ENCODE data around the gene ABCA10.
"Not testable (repeated sequence)": the region's sequence is repeated elsewhere in the genome, so short reads cannot be mapped to it uniquely, and the experiment has no call there.

Gene ABCA10, protein sequence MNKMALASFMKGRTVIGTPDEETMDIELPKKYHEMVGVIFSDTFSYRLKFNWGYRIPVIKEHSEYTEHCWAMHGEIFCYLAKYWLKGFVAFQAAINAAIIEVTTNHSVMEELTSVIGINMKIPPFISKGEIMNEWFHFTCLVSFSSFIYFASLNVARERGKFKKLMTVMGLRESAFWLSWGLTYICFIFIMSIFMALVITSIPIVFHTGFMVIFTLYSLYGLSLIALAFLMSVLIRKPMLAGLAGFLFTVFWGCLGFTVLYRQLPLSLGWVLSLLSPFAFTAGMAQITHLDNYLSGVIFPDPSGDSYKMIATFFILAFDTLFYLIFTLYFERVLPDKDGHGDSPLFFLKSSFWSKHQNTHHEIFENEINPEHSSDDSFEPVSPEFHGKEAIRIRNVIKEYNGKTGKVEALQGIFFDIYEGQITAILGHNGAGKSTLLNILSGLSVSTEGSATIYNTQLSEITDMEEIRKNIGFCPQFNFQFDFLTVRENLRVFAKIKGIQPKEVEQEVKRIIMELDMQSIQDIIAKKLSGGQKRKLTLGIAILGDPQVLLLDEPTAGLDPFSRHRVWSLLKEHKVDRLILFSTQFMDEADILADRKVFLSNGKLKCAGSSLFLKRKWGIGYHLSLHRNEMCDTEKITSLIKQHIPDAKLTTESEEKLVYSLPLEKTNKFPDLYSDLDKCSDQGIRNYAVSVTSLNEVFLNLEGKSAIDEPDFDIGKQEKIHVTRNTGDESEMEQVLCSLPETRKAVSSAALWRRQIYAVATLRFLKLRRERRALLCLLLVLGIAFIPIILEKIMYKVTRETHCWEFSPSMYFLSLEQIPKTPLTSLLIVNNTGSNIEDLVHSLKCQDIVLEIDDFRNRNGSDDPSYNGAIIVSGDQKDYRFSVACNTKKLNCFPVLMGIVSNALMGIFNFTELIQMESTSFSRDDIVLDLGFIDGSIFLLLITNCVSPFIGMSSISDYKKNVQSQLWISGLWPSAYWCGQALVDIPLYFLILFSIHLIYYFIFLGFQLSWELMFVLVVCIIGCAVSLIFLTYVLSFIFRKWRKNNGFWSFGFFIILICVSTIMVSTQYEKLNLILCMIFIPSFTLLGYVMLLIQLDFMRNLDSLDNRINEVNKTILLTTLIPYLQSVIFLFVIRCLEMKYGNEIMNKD (N-terminal part only)

DNA sequence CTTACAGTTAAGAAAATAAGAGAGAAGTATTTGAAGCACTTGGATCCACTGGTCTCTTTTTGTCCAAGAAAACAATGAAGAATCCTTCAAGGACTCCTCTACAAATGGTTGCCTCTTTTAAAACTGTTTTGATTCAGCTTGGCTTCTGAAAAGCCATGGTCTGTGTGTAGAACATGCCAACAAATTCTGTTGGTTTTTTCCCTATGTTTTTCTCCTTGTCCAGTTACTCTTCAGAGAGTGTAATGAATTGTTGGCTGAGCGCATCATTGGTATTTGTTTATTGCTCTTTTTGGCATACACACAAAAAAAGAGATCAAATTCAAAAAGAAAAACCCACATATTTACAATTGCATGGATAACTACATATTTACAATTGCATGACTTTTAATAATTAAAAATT is at the start of gene ABCA10:
Gene ABCA10 (minus strand): TSS at position 249 of the 400 bp plus-strand sequence. CDS start 3,466 bp downstream, outside the sequence.
- DNase-seq, result no peak

DNA sequence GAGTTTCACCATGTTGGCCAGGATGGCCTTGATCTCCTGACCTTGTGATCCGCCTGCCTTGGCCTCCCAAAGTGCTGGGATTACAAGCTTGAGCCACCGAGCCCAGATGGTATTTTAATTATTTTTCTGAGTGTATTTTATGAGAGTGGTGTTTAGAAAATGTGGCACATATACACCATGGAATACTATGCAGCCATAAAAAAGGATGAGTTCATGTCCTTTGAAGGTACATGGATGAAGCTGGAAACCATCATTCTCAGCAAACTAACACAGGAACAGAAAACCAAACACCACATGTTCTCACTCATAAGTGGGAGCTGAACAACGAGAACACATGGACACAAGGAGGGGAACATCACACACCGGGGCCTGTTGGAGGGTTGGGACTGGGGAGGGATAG is 47.7 kb upstream of the ABCA10 start:
- DNase-seq, result not testable (repeated sequence)

- no peak for DNase-seq
Observed at GRCh38 chr17:69275751-69276150, 47.1 kb upstream of the ABCA10 start.

GRCh38 chr17:69271023-69271422 is 42.4 kb upstream of the ABCA10 start:
- DNase-seq, result no peak

GRCh38 chr17:69269131-69269998 is 40.7 kb upstream of the ABCA10 start:
- DNase-seq, result no peak

GRCh38 chr17:69268543-69269014 is 40.0 kb upstream of the ABCA10 start:
- DNase-seq, result no peak

DNA sequence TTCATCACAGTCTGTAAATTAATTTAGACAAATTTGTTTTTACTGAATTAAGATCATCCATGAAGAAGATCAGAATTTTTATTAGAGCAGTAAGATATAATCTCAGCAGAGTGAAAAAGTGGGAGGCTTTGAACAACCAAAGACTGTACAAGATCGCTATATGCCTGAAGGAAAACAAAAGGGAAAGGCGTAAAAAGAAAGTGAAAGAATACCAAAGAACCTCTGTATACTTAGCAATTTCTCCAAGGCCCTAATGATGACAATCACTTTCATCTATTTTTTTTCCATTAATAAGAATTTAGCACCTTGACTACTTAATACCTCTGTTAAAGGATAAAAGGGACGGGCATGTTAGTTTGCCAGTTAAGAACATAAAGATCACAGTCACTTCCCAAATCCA is 38.6 kb upstream of the ABCA10 start:
- no peak for DNase-seq

DNA sequence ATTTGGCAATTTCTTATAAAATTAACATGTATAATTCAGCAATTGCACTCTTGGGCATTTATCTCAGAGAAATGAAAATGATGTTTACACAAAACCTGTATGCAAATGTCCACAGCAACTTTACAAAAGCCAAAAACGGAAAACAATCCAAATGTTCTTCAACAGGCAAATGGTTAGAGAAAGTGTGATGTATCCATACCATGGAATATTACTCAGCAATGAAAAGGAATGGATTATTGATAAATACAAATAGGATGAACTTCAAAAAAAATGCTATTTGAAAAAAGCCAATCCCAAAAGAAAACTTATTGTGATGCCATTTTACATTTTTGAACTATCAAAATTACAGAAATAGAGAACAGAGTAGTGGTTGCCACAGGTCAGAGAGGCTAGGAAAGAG is 37.2 kb upstream of the ABCA10 start:
- no peak for DNase-seq

DNA sequence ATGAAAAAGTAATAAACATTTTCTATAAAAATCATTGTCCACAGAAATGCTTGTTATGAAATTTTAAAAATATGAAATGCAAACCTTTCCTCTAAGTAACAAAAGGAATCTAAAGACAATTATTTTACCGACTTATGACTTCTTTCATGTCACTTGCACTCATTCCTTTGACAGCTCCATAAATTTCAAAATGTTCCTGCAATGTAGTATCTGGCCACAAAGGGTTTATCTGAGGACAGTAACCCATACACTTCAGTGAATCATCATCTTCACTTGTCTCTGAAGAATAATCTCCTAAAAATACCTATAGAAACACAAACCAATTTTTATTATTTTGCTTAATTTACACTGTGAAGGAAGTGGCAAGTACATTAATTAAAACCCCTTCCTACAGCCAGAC is 25.6 kb upstream of the ABCA10 start:
- DNase-seq, result no peak

- DNase-seq, result no peak
Observed at GRCh38 chr17:69250641-69251040, 22.0 kb upstream of the ABCA10 start.

DNA sequence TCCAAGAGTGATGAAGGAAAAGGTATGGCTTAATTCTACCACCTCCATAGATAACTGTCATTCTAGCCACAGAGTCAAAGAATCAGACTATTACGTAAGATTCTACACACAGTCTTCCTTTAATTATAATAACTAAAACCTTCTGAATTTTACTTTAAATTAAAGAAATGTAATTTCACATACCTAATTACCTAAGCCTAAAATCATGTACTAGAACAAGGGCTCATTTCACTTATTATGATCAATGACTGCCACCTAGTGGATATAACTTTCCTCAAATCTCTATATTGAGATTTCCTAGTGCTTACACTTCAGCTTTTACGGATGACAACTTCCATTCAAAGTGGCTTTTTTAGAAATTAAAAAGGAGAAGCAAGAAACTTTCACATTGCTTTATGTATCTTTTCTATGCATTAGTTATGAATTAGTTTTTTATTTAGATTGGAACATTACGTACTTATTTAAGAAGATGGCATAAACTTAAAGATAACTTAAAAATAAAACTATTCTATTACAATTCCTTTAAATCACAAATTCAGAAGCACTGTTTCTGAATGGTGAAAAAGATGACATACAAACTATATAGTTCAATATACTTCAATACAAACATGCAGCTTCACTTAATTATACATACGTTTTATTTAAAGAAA is 18.2 kb upstream of the ABCA10 start:
- no peak for DNase-seq

DNA sequence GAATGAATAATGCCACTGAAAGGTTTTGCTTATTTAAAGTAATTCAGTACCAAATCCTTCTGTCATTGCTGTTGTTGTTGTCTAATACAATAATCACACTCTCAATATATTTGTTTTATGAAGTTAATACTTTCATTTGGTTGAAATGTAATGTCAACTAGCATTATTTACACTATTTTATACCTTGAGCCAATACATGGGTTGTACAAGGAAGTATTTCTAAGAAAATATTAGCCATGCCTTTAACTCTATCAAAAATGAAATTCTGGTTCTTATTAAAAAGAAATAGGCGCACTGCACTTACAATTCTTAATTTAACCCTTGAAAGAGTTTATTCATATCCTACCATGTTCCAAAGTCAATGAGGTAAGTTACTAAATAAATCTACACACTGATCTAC is 17.6 kb upstream of the ABCA10 start:
- no peak for DNase-seq

DNA sequence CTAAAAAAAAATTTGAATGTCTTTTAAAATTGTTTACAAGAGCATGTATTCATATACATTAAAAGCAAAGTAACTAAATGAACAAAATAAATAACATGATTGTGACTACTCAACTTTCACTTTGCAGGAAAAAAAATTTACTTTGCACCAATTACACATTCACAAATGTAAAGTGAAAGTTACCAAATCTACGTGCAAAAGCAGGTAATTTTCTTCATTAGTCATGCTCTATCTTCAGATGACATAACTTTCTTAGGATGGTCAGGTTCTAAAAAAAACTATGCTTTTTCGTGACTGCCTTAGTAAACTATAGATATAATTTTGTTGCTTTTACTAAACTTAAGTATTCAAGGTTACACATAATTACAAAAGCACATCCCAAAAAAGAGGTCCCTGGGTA is 17.0 kb upstream of the ABCA10 start:
- DNase-seq, result no peak

- DNase-seq, result no peak
Observed at GRCh38 chr17:69239611-69240600, 11.3 kb upstream of the ABCA10 start.

DNA sequence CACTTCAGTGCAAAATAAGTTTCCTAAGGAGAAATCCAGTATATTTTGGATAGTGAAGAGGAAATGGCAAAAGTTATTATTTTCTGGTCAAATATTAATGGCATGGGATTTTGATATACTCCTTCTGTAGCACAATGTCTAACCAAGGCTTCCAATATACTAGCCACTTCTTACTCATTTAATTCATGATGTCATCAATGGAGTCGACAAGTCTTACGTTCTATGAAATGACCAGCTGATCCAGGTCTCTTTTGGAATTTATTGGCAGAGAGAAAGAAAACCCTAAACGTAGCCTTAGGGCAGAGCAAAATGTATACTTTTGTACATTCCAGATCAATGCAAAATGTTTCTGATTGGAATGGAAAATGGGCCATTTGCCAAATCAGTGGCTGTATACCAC is 8.3 kb upstream of the ABCA10 start:
- no peak for DNase-seq

- DNase-seq, result no peak
Observed at GRCh38 chr17:69236464-69236863, 7.8 kb upstream of the ABCA10 start.

DNA sequence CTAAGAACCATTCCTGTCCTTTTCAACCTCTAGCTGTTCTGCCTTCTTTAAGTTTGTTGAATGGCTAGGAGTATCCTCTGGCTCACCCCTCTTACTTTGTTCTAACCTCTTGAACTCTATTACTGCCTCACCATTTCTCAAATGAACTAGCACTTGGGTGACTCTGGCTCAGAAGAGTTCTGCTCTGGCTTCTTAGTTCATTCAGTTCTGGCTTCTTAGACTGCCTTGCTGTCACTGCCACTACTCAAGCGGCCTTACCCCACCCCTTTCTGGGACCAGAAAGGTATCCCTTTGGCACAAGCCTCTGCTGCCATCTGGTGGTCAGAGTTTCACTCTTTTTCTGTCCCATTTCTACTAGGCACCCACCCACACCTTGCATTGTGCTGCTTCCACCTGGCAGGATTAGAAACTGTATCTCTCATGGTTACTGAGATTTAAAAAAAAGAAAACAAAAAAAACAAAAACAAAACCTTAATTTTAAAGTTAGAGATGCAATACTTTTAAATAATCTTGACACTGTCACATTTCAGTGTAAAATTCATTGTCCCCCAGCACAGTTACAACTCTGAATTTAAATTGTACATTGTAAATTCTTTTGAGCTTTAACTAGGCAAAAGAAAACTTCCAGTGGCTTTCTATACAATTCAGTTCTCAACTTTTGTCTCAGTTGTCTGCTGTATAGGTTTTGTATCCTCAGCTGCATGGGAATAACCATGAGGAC is 6.9 kb upstream of the ABCA10 start:
- DNase-seq, result peak; percentile 64

DNA sequence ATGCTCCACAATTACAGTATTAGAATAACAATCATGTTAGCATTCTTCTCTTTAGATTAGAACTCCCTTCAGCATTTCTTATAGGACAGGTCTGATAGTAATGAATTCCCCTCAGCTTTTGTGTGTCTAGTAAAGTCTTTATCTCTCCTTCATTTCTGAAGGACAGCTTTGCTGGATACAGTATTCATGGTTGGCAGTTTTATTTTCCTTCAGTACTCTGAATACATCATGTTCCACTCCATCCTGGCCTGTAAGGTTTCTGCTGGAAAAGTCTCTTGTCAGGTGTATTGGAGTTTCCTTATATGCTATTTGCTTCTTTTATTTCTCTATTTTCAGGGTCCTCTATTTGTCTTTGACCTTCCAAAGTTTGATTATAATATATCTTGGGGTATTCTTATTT is 4.0 kb upstream of the ABCA10 start:
- no peak for DNase-seq

DNA sequence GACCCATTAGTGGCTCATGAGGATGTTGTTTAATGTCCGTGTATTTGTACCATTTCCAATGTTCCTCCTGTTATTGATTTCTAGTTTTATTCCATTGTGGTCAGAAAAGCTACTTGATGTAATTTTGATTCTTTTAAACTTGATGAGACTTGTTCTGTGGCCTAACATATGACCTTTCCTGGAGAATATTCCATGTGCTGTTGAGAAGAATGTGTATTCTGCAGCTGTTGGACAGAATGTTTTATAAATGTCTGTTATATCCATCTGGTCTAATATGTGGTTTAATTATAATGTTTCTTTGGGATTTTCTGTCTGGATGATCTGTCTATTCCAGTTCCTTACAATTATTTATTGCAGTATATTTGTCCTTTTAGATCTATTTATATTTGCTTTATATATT is 2.9 kb upstream of the ABCA10 start:
- no peak for DNase-seq

DNA sequence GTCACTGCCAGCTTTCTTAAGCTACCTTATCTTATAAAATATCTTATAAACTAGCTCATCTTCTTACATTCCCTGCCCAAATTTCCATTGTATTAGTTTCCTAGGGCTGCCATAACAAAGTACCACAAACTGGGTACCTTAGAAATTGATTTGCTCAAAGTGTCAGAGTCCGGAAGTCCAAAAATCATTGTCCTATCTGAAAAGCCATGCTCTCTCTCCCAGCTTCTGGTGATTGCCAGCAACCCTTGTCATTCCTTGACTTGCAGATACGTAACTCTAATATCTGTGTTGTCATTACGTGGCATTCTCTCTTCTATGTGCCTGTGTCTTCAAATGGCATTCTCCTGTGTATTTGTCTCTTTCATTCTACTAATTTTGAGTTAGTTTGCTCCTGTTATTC is 2.3 kb upstream of the ABCA10 start:
- no peak for DNase-seq

All from CD4-positive, alpha-beta T cell treated with Interleukin-15 for 1 hour (primary cell).